ENCODE measurements around the gene C2CD4B.

C2CD4B gene

DNA sequence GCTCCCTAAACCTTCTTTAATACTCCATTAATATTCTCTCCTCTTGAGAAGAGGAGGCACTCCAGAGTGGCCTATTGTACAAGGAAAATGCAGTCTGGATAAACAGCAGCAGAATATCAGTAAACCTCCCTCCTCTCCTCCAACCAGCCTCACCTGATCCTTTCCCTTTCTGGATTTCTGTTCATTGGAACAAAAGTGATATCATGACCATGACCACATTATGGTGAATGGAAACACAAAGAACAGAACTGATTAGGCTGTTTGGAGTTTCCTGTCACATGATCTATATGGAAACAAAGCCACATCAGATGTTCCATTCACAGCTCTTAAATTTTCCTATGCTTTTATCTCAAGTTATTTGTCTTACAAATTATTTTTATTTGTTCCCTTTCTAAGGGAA, 14.6 kb downstream of the C2CD4B start:
- CTCF ChIA-PET = no interaction called here
- Histone ChIP-seq H3K36me3 (ENCODE audit: control insufficient read depth in 2 of 2, insufficient read depth in 1 of 2, low read length in 2 of 2) (no peaks in the 10 kb centered on the region), H3K9me3 (ENCODE audit: control insufficient read depth, insufficient read depth, low read depth, low read length) (no peaks in the 10 kb centered on the region), H3K27ac (ENCODE audit: extremely low read depth, low read depth, low read length) (no peak overlapping the region), H3K4me3 (ENCODE audit: low read depth, low read length) (no peak overlapping the region), H3K4me1 (ENCODE audit: control insufficient read depth, insufficient read depth, low read length) (no peaks in the 10 kb centered on the region)
- TF ChIP-seq ZBTB21 (tag by site-specific recombination; IDR thresholded peaks at IDR 0.05) (no peak), ZNF114 (tag by site-specific recombination; IDR thresholded peaks at IDR 0.05) (no peak), ZNF596 (tag by site-specific recombination; IDR thresholded peaks at IDR 0.05) (no peak), ZNF391 (tag by site-specific recombination; IDR thresholded peaks at IDR 0.05; ENCODE audit: borderline replicate concordance, low read depth) (no peak), ZNF664 (tag by site-specific recombination; IDR thresholded peaks at IDR 0.05) (no peak), ZNF768 (tag by site-specific recombination; IDR thresholded peaks at IDR 0.05) (no peak), ZNF654 (tag by site-specific recombination; IDR thresholded peaks at IDR 0.05; ENCODE audit: low read depth) (no peak), ZNF548 (tag by site-specific recombination; IDR thresholded peaks at IDR 0.05) (no peak), ZNF792 (tag by site-specific recombination; IDR thresholded peaks at IDR 0.05) (no peak)
- TF ChIP-seq, protein P1, sequence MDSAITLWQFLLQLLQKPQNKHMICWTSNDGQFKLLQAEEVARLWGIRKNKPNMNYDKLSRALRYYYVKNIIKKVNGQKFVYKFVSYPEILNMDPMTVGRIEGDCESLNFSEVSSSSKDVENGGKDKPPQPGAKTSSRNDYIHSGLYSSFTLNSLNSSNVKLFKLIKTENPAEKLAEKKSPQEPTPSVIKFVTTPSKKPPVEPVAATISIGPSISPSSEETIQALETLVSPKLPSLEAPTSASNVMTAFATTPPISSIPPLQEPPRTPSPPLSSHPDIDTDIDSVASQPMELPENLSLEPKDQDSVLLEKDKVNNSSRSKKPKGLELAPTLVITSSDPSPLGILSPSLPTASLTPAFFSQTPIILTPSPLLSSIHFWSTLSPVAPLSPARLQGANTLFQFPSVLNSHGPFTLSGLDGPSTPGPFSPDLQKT (IDR thresholded peaks at IDR 0.05; ENCODE audit: borderline replicate concordance, low read depth, low read length) = no peak
- TF ChIP-seq, protein P2, sequence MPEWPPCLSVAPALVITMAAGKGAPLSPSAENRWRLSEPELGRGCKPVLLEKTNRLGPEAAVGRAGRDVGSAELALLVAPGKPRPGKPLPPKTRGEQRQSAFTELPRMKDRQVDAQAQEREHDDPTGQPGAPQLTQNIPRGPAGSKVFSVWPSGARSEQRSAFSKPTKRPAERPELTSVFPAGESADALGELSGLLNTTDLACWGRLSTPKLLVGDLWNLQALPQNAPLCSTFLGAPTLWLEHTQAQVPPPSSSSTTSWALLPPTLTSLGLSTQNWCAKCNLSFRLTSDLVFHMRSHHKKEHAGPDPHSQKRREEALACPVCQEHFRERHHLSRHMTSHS (tag by site-specific recombination; IDR thresholded peaks at IDR 0.05) = no peak
- TF ChIP-seq, protein P3, sequence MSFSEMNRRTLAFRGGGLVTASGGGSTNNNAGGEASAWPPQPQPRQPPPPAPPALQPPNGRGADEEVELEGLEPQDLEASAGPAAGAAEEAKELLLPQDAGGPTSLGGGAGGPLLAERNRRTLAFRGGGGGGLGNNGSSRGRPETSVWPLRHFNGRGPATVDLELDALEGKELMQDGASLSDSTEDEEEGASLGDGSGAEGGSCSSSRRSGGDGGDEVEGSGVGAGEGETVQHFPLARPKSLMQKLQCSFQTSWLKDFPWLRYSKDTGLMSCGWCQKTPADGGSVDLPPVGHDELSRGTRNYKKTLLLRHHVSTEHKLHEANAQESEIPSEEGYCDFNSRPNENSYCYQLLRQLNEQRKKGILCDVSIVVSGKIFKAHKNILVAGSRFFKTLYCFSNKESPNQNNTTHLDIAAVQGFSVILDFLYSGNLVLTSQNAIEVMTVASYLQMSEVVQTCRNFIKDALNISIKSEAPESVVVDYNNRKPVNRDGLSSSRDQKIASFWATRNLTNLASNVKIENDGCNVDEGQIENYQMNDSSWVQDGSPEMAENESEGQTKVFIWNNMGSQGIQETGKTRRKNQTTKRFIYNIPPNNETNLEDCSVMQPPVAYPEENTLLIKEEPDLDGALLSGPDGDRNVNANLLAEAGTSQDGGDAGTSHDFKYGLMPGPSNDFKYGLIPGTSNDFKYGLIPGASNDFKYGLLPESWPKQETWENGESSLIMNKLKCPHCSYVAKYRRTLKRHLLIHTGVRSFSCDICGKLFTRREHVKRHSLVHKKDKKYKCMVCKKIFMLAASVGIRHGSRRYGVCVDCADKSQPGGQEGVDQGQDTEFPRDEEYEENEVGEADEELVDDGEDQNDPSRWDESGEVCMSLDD (tag by site-specific recombination; IDR thresholded peaks at IDR 0.05) = no peak
- POLR2A ChIA-PET = no interaction called here

DNA sequence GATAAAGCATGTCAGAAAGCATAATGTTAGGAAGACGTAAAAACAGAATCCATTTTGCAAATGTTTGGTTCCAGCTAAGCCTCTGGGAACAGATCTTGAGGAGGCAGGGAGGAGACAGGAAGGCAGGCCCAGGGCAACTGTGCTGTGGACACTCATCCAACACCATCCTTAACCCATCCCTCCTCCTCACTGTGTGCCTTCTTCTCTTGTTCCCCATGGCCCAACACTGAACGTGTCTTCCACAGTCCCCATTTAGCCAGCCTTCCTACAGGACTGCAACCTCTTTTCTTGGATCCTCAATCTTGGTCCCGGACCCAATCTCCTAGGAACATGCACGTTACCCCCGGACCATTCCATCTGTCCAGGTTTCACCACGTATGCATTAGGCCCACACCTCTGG, 15.4 kb downstream of the C2CD4B start:
- no peak overlapping the region for H3K27ac ChIP-seq (ENCODE audit: extremely low read depth, low read depth, low read length)
- CTCF ChIA-PET = no interaction called here
- H3K4me3 ChIP-seq (ENCODE audit: low read depth, low read length) = no peak overlapping the region
- no peaks in the 10 kb centered on the region for H3K4me1 ChIP-seq (ENCODE audit: control insufficient read depth, insufficient read depth, low read length)
- POLR2A ChIA-PET = interaction anchor here (0.5 kb wide), 1 partner anchor 8 kb away, joined by 4 read pairs; no protein-coding TSS in a partner anchor
- TF ChIP-seq ZNF16 (tag by site-specific recombination; IDR thresholded peaks at IDR 0.05; ENCODE audit: low read depth) = no peak
- TF ChIP-seq ZNF48 (tag by site-specific recombination; IDR thresholded peaks at IDR 0.05) = no peak
- TF ChIP-seq ZBTB1 (tag by site-specific recombination; IDR thresholded peaks at IDR 0.05) = no peak
- TF ChIP-seq SP7 (tag by site-specific recombination; IDR thresholded peaks at IDR 0.05) = no peak
- no peak for TF ChIP-seq ZNF624 (tag by site-specific recombination; IDR thresholded peaks at IDR 0.05)
- no peak for TF ChIP-seq BCL6B (tag by site-specific recombination; IDR thresholded peaks at IDR 0.05)
- no peak for TF ChIP-seq ZNF133 (tag by site-specific recombination; IDR thresholded peaks at IDR 0.05)
- no peak for TF ChIP-seq ZNF148 (tag by site-specific recombination; IDR thresholded peaks at IDR 0.05; ENCODE audit: borderline replicate concordance)
- no peak for TF ChIP-seq ZNF274 (IDR thresholded peaks at IDR 0.05; ENCODE audit: low read length)
- TF ChIP-seq ZNF274 (tag by site-specific recombination; IDR thresholded peaks at IDR 0.05; ENCODE audit: borderline replicate concordance) = no peak
- H3K9me3 ChIP-seq (ENCODE audit: control insufficient read depth, insufficient read depth, low read depth, low read length) = no peaks in the 10 kb centered on the region
- no peaks in the 10 kb centered on the region for H3K36me3 ChIP-seq (ENCODE audit: control insufficient read depth in 2 of 2, insufficient read depth in 1 of 2, low read length in 2 of 2)

Measured in HEK293 (cell line).